Measurements from ENCODE around the gene LONP1.

GRCh38 chr19:5679289-5680083 lies 40.5 kb downstream of the LONP1 start:
- TF ChIP-seq, protein P1, sequence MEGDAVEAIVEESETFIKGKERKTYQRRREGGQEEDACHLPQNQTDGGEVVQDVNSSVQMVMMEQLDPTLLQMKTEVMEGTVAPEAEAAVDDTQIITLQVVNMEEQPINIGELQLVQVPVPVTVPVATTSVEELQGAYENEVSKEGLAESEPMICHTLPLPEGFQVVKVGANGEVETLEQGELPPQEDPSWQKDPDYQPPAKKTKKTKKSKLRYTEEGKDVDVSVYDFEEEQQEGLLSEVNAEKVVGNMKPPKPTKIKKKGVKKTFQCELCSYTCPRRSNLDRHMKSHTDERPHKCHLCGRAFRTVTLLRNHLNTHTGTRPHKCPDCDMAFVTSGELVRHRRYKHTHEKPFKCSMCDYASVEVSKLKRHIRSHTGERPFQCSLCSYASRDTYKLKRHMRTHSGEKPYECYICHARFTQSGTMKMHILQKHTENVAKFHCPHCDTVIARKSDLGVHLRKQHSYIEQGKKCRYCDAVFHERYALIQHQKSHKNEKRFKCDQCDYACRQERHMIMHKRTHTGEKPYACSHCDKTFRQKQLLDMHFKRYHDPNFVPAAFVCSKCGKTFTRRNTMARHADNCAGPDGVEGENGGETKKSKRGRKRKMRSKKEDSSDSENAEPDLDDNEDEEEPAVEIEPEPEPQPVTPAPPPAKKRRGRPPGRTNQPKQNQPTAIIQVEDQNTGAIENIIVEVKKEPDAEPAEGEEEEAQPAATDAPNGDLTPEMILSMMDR (IDR thresholded peaks at IDR 0.05), result no peak
- no peak for TF ChIP-seq ATF1 (CRISPR knock-in tag; IDR thresholded peaks at IDR 0.05)
- no peak for TF ChIP-seq MAX (CRISPR knock-in tag; IDR thresholded peaks at IDR 0.05)
- TF ChIP-seq NR3C1 (CRISPR knock-in tag; conservative IDR thresholded peaks at IDR 0.05; ENCODE audit: low read depth), result no peak
- no peak for TF ChIP-seq USF2 (CRISPR knock-in tag; IDR thresholded peaks at IDR 0.05)
- TF ChIP-seq, protein P2, sequence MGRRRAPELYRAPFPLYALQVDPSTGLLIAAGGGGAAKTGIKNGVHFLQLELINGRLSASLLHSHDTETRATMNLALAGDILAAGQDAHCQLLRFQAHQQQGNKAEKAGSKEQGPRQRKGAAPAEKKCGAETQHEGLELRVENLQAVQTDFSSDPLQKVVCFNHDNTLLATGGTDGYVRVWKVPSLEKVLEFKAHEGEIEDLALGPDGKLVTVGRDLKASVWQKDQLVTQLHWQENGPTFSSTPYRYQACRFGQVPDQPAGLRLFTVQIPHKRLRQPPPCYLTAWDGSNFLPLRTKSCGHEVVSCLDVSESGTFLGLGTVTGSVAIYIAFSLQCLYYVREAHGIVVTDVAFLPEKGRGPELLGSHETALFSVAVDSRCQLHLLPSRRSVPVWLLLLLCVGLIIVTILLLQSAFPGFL (CRISPR knock-in tag; IDR thresholded peaks at IDR 0.05; ENCODE audit: borderline replicate concordance), result no peak
- TF ChIP-seq MLX (CRISPR knock-in tag; IDR thresholded peaks at IDR 0.05), result no peak
- TF ChIP-seq SP1 (CRISPR knock-in tag; conservative IDR thresholded peaks at IDR 0.05), result no peak

Data from WTC11 (cell line).